Measurements from ENCODE around the gene HIGD1C. TPM values are rescaled to one million over a fixed set of nuclear protein-coding genes. Genes with fewer than 3 reads are reported as not detected.
A peak's percentile ranks its signal among the peaks of the same experiment; 100 is the strongest.

The HIGD1C gene
- total and polyA plus RNA-seq, 2 experiments from 2014 or later = not detected

GRCh38 chr12:50918584-50919316 is 33.6 kb upstream of the HIGD1C start:
- peaks cover 4% of the 10 kb centered on the region; the same call in 1 of the 2 replicates for H3K36me3 ChIP-seq (ENCODE audit: insufficient read depth)
- peaks cover 22% of the 10 kb centered on the region for H3K4me1 ChIP-seq (ENCODE audit: insufficient read depth)
- H3K9me3 Mint-ChIP-seq = peaks cover 48% of the 10 kb centered on the region
- H2AFZ ChIP-seq = no peak overlapping the region
- H3K27ac Mint-ChIP-seq = no peak overlapping the region
- no peak overlapping the region for H3K27ac ChIP-seq (ENCODE audit: low read depth)
- H3K27me3 Mint-ChIP-seq (ENCODE audit: insufficient read depth, low read depth, poor library complexity) = peaks cover 3% of the 10 kb centered on the region
- H3K4me2 ChIP-seq = no peak overlapping the region
- H3K4me3 Mint-ChIP-seq = no peak overlapping the region
- peaks cover 45% of the 10 kb centered on the region for H3K36me3 Mint-ChIP-seq (ENCODE audit: low read depth)
- no peak overlapping the region for H3K4me3 ChIP-seq
- no peak for DNase-seq (ENCODE audit: low spot score)
- TF ChIP-seq CREB1 (CRISPR knock-in tag; IDR thresholded peaks at IDR 0.05; ENCODE audit: low read depth) (no peak), JUNB (IDR thresholded peaks at IDR 0.05; ENCODE audit: unreplicated experiment) (no peak), CTCF (conservative IDR thresholded peaks at IDR 0.05; ENCODE audit: low read depth in 2 of 2) (no peak), STAT1 (IDR thresholded peaks at IDR 0.05; ENCODE audit: unreplicated experiment) (no peak)
- H3K4me1 Mint-ChIP-seq = peaks cover 13% of the 10 kb centered on the region
- no peaks in the 10 kb centered on the region for H4K20me1 ChIP-seq (replicated peaks; ENCODE audit: insufficient read depth)
- H3F3A ChIP-seq (replicated peaks; ENCODE audit: low read depth) = 0 out of 2 replicates have a peak, but pooled peaks cover 4% of the 10 kb centered on the region
- no peaks in the 10 kb centered on the region for H3K27me3 ChIP-seq (ENCODE audit: insufficient read depth)
- ATAC-seq = no peak
- H3K79me2 ChIP-seq (replicated peaks; ENCODE audit: insufficient read depth) = no peaks in the 10 kb centered on the region
- H3K9me2 ChIP-seq (ENCODE audit: insufficient read depth) = no peaks in the 10 kb centered on the region

- Mint-ChIP-seq H3K9me3 (peaks cover 12% of the 10 kb centered on the region), H3K4me1 (peaks cover 32% of the 10 kb centered on the region), H3K36me3 (ENCODE audit: low read depth) (peaks cover 10% of the 10 kb centered on the region), H3K4me3 (no peak overlapping the region; the same call in 2 of the 3 replicates), H3K27me3 (ENCODE audit: insufficient read depth, low read depth, poor library complexity) (peaks cover 5% of the 10 kb centered on the region), H3K27ac (peak overlapping the region; percentile 89)
- H4K20me1 ChIP-seq (replicated peaks; ENCODE audit: insufficient read depth) = no peaks in the 10 kb centered on the region
- ATAC-seq (no peak), DNase-seq (ENCODE audit: low spot score) (no peak)
- peak overlapping the region; percentile 91; the same call in 1 of the 2 replicates for H3K27ac ChIP-seq (ENCODE audit: low read depth)
- peaks cover 27% of the 10 kb centered on the region for H3K79me2 ChIP-seq (replicated peaks; ENCODE audit: insufficient read depth)
- H2AFZ ChIP-seq = 0 out of 2 replicates have a peak overlapping the region, but pooled peaks have one; percentile 72
- H3K36me3 ChIP-seq (ENCODE audit: insufficient read depth) = no peaks in the 10 kb centered on the region
- H3K4me1 ChIP-seq (ENCODE audit: insufficient read depth) = peaks cover 47% of the 10 kb centered on the region
- no peaks in the 10 kb centered on the region for H3K9me2 ChIP-seq (ENCODE audit: insufficient read depth)
- H3K4me2 ChIP-seq = no peak overlapping the region
- H3K27me3 ChIP-seq (ENCODE audit: insufficient read depth) = no peaks in the 10 kb centered on the region
- no peak overlapping the region for H3K4me3 ChIP-seq
- H3F3A ChIP-seq (replicated peaks; ENCODE audit: low read depth) = 0 out of 2 replicates have a peak, but pooled peaks cover 16% of the 10 kb centered on the region
- TF ChIP-seq POLR2AphosphoS5 (IDR thresholded peaks at IDR 0.05; ENCODE audit: low read depth) = no peak
- TF ChIP-seq ZNF462 (CRISPR knock-in tag; IDR thresholded peaks at IDR 0.05) = no peak
- no peak for TF ChIP-seq REST (IDR thresholded peaks at IDR 0.05; ENCODE audit: unreplicated experiment)
- no peak for TF ChIP-seq EZH2 (IDR thresholded peaks at IDR 0.05; ENCODE audit: low read depth, unreplicated experiment)
- no peak for TF ChIP-seq STAT1 (IDR thresholded peaks at IDR 0.05; ENCODE audit: unreplicated experiment)
- no peak for TF ChIP-seq ZNF114 (CRISPR knock-in tag; IDR thresholded peaks at IDR 0.05)
- TF ChIP-seq NANOG (IDR thresholded peaks at IDR 0.05; ENCODE audit: borderline replicate concordance) = no peak
Measured at GRCh38 chr12:50922820-50923219, 29.5 kb upstream of the HIGD1C start.
